Measurements from ENCODE around the gene BICDL2. TPM values are rescaled to one million over a fixed set of nuclear protein-coding genes. Genes with fewer than 3 reads are reported as not detected.
A peak's percentile ranks its signal among the peaks of the same experiment; 100 is the strongest.

Gene BICDL2
- total and polyA plus RNA-seq, 9 of the 15 experiments (the other 6 are each of a cell fraction or from before 2014, with no cell fraction given): 0.09 to 0.28 (median 0.09) TPM; not detected in 6

- TF ChIP-seq ZNF592 (IDR thresholded peaks at IDR 0.05): peak; percentile 21; the same call in 1 of the 2 replicates
- peak; percentile 41; the same call in 1 of the 2 replicates for TF ChIP-seq THAP12 (CRISPR knock-in tag; IDR thresholded peaks at IDR 0.05)
- peak; percentile 80 for TF ChIP-seq EGR1 (conservative IDR thresholded peaks at IDR 0.05)
- TF ChIP-seq CSDE1 (IDR thresholded peaks at IDR 0.05): 0 out of 4 replicates have a peak, but pooled peaks of 1 of the 2 experiments have one; percentile 40
- TF ChIP-seq PHF8 (IDR thresholded peaks at IDR 0.05; ENCODE audit: borderline replicate concordance, low read length): no peak
- 0 out of 2 replicates have a peak, but pooled peaks have one; percentile 24 for TF ChIP-seq DPF2 (IDR thresholded peaks at IDR 0.05)
- TF ChIP-seq SP1 (CRISPR knock-in tag; IDR thresholded peaks at IDR 0.05): no peak
- TF ChIP-seq KDM1A (IDR thresholded peaks at IDR 0.05): peak in 1 of 2 experiments; percentile 38; a peak in 1 of 4 replicates
- no peak for TF ChIP-seq TFE3 (CRISPR knock-in tag; IDR thresholded peaks at IDR 0.05)
- no peak for TF ChIP-seq ELK3 (CRISPR knock-in tag; IDR thresholded peaks at IDR 0.05)
- no peak for TF ChIP-seq PRMT5 (CRISPR knock-in tag; IDR thresholded peaks at IDR 0.05)
- no peak for TF ChIP-seq E2F4 (CRISPR knock-in tag; IDR thresholded peaks at IDR 0.05; ENCODE audit: low read depth)
- TF ChIP-seq OTX1 (CRISPR knock-in tag; IDR thresholded peaks at IDR 0.05): peak; percentile 59; the same call in 1 of the 2 replicates
- no peak for TF ChIP-seq DDX20 (tag; IDR thresholded peaks at IDR 0.05; ENCODE audit: low read depth)
- peak; percentile 48; the same call in 1 of the 2 replicates for TF ChIP-seq ZSCAN29 (IDR thresholded peaks at IDR 0.05)
- TF ChIP-seq TRIM28 (IDR thresholded peaks at IDR 0.05): peak; percentile 15; the same call in 1 of the 2 replicates
Observed at GRCh38 chr16:2981899-2982250, 54.9 kb downstream of the BICDL2 start (continued).

Measured in K562 (cell line).